ENCODE measurements around the gene ARV1. TPM values are rescaled to one million over a fixed set of nuclear protein-coding genes. Genes with fewer than 3 reads are reported as not detected.

The ARV1 gene
- total and polyA plus RNA-seq, 10 of the 15 experiments (the other 5 are each of a cell fraction or from before 2014, with no cell fraction given), result 23.2 to 55.1 (median 35.6) TPM

- no peak for DNase-seq (ENCODE audit: low read depth, low spot score)
- Histone ChIP-seq H3K79me2 (ENCODE audit: control insufficient read depth, insufficient read depth, low read length) (no peaks in the 10 kb centered on the region), H4K20me1 (ENCODE audit: control insufficient read depth, insufficient read depth) (no peaks in the 10 kb centered on the region), H2AFZ (ENCODE audit: control insufficient read depth, low read depth, low read length) (no peak overlapping the region), H3K9ac (ENCODE audit: control insufficient read depth, insufficient read depth, low read length) (no peak overlapping the region), H3K4me1 (ENCODE audit: control insufficient read depth, insufficient read depth, low read length) (no peaks in the 10 kb centered on the region), H3K4me2 (ENCODE audit: control insufficient read depth, insufficient read depth) (no peak overlapping the region), H3K36me3 (ENCODE audit: control insufficient read depth in 2 of 2, insufficient read depth in 2 of 2, low read length in 1 of 2) (peaks cover 17 to 29% of the 10 kb centered on the region in 2 experiments), H3K4me3 (no peak overlapping the region), H3K9me3 (replicated peaks; ENCODE audit: control insufficient read depth, insufficient read depth, low read length) (no peaks in the 10 kb centered on the region; the same call in 2 of the 3 replicates), H3K27me3 (replicated peaks in 1 of 2; ENCODE audit: control insufficient read depth in 2 of 2, insufficient read depth in 2 of 2, low read length in 1 of 2) (no peaks in the 10 kb centered on the region), H3K27ac (ENCODE audit: control insufficient read depth, insufficient read depth) (no peak overlapping the region)
- ATAC-seq, result no peak
- RAD21 ChIA-PET (ENCODE audit: unreplicated experiment), result no interaction called here
- intact Hi-C loops (cut with micrococcal nuclease; ENCODE audit: unreplicated experiment) (no loop called here), in situ Hi-C loops (cut with MboI) (no loop called here)
- FAIRE-seq, result no peak
- CTCF ChIA-PET, result interaction anchor here (0.6 kb wide), 1 partner anchor 1337 kb away, joined by 3 read pairs; no protein-coding TSS in a partner anchor
- WGBS (ENCODE audit: insufficient coverage, insufficient replicate concordance, low lambda C conversion rate, missing lambda C conversion rate), result 98% methylated on average over 4 of the region's 4 CpGs
- POLR2A ChIA-PET, result no interaction called here
- no peak for TF ChIP-seq RAD21 (IDR thresholded peaks at IDR 0.05; ENCODE audit: insufficient read depth, low read depth, low read length)
- no peak for TF ChIP-seq CREM (IDR thresholded peaks at IDR 0.05; ENCODE audit: low read depth)
- no peak for TF ChIP-seq CBFB (IDR thresholded peaks at IDR 0.05; ENCODE audit: low read depth)
- no peak for TF ChIP-seq WRNIP1 (IDR thresholded peaks at IDR 0.05; ENCODE audit: borderline replicate concordance, low read depth, low read length)
- TF ChIP-seq CUX1 (IDR thresholded peaks at IDR 0.05; ENCODE audit: insufficient replicate concordance, low read depth, low read length), result no peak
- SMC1A ChIA-PET (ENCODE audit: uncharacterized antibody, unreplicated experiment), result no interaction called here
- no TSS peak for BruUV-seq (replicated peaks)
These were observed 21.3 kb downstream of the ARV1 start for GRCh38 chr1:231000201-231000600.
